Activated CD8-positive, alpha-beta memory T cell treated with anti-CD3 and anti-CD28 coated beads, Interleukin-2, amount 50 U/mL, for 48 hours (primary cell): ENCODE results near the gene PFKL.

Experiments used
- DNase-seq: peaks from one replicate; pipeline ENCODE4 v3.0.0-alpha.2; 2020

The PFKL gene

DNA sequence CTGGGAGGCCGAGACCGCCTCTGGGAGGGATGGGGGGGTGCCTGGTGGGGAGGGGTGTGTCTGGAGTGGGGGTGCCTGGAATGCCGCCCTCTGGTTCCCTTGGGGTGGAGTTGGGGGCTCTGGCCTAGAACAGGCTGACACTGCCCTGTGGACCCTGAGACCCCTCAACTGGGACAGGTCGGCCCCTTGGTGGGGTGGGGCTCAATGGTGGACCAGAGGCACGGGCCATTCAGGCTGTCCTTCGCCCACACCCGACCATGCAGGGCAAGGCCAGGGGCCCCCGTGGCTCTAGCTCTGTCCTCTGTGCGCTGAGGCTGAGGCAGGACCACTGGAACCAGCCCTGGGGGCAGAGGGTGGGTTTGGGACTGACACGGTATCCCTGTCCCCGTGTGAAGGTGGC is 14.7 kb downstream of the PFKL start:
- no peak for DNase-seq

DNA sequence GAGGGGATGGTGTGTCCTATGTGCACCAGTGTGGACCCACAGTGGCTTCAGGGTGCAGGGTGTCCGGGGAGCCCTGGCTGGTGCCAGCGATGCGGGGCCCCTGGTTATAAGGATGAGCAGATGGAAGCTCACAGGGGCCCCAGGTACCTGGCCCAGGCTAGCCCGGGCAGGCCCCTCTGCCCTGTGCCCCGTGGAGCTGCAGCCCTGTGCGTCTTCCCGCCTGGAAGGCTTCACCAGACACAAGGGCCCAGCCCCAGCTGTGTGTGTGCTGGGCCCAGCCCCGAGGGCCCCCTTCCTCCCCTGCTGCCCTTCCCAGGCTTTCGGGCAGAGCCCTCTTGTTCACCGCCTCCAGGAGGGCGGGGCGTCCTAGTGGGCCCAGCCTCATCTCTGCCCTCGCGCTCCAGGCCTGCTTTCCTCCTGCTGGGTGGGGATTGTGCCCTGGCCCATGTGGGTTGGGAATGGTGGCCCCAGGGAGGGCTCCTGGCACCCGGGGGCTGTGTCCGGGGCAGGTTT is 15.9 kb downstream of the PFKL start:
- no peak for DNase-seq

DNA sequence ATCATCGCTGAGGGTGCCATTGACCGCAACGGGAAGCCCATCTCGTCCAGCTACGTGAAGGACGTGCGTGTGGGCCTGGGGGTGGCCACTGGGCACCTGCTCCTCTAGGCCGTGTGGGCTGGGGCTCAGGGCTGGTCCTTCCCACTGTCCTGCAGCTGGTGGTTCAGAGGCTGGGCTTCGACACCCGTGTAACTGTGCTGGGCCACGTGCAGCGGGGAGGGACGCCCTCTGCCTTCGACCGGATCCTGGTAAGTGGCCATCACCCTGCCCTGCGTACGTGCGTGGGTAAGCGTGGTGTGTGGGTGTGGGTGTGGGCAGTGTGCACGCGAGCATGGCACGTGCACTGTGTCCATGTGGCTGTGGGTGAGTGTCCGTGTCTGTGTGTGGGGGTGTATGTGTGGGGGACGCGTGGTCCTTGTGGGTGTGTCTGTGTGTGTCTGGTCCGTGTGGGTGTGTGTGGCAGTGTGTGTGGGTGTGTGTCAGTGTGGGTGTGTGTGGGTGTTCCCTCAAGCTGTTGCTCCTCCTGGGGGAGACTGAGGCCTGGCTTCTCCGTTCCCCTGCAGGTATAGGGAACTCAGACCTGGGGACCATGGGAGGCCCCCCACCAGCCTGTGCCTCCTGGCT is 16.5 kb downstream of the PFKL start:
- DNase-seq = no peak

DNA sequence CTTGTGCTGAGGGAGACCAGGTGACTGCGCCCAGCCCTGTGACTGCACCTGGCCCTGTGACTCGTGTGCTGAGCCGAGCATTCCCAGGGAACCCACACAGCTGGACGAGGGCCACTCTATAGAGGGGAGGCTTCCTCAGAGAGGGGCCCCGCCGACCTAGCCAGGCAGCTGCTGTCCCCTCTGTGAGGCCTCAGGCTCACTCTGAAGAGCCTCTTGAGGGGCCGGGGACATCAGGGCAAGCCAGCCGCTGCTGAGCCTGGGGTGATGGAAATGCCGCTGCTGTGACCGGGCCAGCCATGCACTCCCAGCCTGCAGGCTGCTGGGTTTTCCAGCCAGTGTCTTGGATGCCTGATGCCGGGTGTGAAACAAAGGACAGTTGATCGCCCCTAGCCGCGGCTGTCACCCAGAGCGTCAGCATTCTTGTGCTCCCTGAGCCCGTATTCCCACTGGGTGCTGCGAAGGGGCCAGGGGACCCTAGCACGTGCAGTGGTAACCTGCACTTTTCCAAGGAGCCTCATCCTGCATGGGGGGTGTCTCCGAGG is 17.5 kb downstream of the PFKL start:
- DNase-seq = no peak

DNA sequence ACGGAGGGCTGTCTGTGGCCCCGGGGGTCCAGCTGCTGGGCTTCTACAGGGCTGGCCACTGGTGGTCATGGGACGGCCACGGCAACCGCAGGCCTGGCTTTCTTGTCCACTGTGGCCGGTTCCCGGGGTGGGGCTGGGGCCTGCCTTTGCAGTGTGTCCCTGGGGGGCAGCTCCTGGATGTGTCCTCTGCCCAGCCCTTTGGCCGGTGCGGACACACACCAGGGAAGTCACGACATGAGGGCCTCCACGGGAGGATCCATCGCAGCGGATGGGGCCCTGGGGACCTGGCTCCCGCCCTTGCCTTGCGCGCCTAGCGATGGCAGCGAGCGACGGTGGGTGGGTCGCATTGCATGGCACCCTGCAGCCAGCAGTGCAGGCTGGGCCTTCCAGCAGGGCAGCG is 18.0 kb downstream of the PFKL start:
- DNase-seq = no peak

DNA sequence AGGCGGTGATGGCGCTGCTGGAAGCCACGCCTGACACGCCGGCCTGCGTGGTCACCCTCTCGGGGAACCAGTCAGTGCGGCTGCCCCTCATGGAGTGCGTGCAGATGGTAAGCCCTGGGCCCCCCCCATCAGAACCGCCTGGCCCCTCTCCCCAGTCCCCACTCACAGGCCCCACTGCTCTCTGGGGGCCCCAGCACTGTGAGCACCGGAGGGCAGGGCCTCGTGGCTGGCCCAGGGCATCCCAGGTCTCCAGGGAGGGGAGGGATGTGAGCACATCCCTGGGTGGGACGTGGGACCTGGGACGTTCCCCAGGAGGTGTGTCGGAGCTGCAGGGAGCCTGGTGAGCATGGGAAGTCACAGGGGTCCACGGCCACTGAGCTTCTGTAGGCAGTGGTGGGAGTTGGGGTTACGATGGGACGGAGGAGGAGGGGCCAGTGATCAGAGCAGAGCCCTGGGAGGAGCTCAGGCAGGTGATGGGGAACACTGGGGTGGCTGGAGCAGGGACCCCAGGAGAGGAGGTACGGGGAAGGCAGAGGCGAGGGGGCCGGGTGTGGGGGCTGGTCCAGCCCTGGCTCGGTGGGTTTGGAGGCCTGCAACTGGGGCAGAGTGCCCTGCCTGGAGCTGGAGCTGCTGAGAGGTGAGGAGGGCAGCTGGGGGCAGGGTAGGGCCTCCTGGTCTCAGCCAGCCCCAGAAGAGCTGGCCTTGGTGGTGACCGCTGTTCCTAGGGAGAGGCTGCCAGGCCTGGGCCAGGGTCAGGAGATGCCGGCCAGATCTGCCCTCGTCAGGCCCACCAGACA is 18.8 kb downstream of the PFKL start:
- DNase-seq = no peak

DNA sequence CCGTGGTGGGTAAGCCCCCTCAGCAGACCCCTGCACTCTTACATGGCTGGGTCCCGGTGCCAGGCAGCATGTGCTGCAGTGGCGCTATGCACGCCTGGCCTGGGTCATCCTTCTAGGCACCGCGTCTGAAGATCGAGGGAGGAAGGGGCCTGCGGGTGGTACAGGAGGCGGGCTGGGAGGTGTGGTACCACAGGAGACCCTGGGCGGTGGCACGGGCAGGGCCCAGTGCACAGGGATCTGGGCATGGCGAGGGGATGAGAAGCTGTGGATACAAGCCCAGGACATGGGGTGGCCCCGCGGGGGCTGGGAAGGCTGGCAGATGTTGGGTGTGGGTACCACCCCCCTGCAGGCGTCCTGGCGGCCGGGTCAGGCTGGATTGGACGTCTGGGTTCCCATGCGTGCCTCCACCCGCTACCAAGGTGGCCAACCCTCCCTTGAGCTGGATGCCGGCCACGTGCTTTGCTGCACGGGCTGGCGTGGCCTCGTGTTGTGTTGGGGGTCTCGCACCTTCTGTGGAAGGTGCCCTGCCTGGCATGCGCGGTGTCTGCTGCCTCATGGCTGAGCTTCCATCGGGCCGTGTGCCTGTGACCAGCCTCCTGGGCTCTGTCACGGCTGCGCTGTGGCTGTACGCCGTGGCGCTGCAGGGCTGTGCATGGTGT is 19.7 kb downstream of the PFKL start:
- DNase-seq = no peak

DNA sequence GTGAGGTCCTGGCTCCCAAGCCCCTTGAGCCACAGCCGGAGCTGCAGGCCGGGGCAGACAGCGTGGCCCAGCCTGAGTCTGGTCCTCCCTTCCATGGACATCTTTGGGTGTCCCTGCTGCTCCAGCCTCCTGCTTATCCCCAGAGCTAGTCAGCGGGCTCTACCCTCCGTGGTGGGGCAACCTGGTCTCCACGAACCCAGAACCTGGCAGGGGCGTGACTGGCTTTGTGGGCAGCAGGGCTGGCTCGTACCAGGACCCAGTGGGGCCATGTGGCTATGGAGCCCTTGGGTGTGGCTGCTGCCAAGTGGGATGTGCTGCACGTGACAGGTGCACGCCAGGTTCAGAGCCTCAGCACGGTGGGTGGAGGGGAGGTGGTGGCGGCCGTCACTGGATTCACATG is 21.0 kb downstream of the PFKL start:
- no peak for DNase-seq

DNA sequence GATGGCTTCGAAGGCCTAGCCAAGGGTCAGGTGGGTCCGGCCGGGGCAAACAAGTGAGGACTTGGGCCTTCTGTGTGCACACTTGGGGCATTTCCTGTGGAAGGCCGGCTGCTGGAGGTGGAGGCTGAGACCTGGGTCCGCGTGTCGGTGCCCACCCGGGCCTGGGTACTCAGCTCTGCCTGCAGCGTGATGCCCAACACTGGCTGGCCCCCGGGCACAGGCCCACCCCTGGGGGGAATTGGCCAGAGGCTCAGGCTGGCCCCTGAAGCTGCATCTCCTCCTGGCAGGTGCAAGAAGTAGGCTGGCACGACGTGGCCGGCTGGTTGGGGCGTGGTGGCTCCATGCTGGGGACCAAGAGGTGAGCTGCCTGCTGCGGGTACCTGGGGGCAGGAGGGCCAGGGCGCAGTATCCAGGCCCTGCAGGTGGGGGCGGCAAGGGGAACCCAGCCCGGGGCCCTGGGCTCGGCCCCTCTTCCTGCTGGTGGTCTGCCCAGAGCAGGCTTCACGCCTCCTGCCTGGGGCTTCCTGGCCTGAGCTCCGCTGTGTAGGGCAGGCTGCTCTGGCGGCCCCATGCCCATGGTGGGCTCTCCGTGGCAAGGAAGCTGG is 22.1 kb downstream of the PFKL start:
- DNase-seq = no peak

DNA sequence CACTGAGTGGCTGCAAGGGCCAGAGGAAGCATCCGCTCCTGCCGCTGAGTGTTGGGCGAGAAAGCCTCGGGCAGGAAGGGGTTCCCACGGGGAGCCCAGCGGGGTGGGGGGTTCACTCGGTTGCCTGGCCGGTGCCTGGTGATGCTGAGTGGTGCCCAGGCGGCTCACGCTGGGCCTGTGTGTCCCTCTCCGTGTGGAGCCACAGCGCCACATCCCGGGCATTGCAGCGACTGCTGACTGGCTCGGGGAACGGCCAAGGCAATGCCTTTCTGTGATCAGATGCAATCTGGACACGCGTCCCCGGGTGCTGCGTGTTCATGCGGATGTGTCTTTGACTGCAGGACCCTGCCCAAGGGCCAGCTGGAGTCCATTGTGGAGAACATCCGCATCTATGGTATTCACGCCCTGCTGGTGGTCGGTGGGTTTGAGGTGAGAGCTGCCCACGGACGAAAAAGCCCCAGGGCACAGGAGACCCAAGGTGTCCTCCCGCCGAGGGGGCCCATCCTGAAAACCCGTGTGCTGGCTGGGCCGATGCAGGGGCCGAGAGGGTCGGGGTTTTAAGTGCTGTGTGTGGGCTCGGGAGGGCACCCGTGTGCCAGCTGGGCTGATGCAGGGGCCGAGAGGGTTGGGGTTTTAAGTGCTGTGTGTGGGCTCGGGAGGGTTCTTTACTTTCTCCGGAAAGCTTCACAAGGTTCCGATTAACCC is 22.9 kb downstream of the PFKL start:
- no peak for DNase-seq

DNA sequence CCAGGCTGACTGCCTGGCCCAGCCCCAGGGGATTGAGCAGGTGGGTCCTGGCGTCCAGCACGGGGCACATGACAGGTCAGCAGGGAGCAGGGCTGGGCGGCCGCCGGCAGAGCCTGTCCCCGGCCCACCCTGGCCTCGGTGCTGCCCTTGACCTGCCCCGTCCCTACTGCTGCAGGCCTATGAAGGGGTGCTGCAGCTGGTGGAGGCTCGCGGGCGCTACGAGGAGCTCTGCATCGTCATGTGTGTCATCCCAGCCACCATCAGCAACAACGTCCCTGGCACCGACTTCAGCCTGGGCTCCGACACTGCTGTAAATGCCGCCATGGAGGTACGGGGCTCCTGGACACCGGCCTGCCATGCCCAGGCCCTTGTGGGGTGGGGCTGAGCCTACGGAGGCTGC is 23.7 kb downstream of the PFKL start:
- DNase-seq = no peak

DNA sequence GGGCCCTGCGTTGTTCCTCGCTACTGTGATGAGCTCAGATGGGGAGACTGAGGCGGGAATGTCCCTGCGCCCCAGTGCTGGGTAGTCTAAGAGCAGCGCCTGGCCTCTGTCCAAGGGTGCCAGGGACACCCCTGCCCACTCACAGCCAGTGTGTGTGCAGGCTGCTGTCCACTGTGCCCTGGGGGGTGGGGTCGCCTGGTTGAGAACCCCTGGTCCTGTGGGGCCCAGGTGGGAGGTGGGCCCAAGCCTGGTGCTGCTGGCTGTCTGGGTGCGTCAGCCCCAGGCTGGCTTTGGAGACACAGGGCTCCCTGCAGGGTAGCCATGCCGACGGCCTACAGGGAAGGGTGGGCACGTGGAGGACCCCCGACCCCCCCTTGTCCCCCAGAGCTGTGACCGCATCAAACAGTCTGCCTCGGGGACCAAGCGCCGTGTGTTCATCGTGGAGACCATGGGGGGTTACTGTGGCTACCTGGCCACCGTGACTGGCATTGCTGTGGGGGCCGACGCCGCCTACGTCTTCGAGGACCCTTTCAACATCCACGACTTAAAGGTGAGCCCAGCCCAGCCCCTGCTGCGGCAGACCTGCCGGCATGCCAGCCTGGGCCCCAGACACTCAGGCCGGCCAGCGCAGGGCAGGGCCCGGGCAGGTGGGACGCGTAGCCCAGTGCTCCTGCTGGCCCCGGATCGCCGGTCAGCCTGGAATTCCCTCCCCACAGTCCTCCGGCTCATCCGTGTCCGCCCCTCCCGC is 24.4 kb downstream of the PFKL start:
- DNase-seq = no peak

DNA sequence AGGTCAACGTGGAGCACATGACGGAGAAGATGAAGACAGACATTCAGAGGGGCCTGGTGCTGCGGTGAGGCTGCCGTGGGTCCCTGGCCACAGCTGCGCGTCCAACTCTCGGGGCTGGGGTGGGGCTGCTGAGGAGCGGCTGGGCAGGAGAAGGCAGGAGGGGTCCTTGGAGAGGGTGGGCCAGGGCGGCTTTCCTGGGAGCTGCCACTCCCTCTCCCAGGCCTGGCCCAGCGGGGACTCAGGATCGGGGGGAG is 24.9 kb downstream of the PFKL start:
- no peak for DNase-seq

DNA sequence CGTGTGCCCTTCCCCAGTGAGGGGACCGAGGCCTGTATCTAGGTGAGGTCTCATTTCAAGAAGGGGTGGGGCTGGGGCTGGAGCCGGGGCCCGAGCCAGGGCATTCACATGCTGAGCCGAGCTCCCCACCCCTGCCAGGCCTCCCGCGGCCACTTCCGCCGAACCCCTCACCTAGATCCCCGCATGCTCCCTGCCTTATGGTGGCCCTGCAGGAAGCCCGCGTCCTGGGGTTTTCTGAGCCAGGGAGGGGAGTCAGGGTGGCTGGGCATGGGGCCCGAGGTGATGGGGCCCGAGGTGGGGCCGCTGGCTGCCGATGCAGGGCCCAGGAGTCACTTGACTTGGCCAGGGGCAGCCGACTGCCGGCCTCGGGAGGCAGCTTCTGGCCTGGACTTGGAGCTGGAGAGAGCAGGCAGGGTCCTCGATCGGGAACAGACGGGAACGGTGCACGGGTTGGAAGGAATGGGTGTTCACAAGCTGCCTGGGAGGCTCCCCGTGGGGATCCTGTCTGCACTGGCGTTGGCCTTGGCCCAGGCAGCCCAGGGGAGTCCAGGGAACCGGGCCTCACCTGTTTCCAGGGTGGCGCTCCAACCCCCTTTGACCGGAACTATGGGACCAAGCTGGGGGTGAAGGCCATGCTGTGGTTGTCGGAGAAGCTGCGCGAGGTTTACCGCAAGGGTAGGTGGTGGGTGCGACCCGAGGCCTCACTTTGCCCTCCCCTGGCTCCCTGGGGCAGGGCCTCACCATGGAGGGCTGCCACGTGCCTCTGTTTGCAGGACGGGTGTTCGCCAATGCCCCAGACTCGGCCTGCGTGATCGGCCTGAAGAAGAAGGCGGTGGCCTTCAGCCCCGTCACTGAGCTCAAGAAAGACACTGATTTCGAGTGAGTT is 25.8 kb downstream of the PFKL start:
- DNase-seq = no peak

DNA sequence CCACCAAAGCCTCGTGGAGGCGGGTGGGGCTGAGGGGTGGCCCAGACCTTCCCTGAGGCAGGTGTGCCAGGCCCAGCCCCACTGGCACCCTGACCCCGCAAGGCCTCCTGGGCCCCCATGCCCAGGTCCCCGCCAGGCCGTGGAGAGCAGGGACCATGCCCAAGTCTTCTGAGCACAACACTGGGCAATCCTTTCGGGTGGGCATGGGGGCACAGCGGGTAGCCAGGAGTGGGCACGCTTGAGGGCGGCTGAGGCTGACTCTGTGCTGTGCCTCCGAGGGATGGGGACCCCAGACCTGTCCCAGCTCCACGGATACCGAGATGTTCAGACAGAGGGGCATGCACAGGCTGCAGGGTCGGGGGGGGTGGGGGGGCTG is 26.4 kb downstream of the PFKL start:
- DNase-seq = no peak

DNA sequence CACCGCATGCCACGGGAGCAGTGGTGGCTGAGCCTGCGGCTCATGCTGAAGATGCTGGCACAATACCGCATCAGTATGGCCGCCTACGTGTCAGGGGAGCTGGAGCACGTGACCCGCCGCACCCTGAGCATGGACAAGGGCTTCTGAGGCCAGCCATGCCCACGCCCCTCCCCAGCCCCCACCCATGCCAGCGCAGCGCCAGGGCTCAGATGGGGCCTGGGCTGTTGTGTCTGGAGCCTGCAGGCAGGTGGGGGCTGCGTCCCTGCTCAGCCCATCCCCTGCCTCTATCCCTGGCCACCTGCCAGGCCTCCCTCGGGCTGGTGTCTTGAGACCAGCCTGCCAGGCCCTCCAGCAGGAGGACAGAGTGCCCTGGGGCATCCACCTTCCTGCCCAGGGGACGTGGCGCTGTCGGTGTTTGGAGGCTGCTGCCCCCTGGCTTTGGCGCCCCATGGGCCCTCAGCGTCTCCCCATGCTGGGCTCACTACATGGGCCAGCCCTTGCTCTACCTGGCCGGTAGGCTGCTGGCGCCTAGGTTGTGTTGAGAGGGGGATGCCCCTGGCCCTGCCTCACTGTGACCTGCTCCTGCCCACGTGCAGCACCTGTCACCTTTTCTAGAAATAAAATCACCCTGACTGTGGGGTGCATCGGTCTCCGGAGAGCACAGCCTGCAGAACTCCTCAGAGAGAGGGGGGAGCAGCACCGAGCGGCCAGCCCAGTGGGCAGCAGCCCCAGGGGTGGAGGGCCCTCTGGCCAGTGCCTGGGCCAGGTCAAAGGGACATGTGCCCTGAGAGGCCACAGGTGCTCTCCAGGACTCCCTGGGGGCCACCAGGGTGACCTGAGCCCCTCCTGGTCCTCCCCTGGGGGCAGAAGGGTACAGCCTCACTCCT is 27.1 kb downstream of the PFKL start:
- no peak for DNase-seq

DNA sequence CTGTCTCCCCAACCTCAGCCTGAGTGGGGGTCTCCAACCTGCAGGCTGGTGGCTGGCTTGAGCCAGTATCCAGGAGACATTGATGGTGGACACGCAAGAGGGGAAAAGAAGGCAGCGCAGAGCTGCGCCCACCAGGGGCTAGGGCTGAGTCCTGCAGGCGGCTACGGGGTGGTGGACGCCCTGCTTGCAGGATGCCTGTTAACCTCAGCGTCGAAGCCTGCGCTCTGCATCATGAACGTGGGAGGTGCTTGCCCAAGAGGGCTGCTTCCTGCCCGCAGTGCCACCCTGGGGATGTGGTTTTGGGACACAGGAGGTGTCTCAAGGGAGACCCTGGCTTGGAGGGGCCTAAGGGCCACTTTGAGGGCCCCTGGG is 27.7 kb downstream of the PFKL start:
- DNase-seq = no peak

DNA sequence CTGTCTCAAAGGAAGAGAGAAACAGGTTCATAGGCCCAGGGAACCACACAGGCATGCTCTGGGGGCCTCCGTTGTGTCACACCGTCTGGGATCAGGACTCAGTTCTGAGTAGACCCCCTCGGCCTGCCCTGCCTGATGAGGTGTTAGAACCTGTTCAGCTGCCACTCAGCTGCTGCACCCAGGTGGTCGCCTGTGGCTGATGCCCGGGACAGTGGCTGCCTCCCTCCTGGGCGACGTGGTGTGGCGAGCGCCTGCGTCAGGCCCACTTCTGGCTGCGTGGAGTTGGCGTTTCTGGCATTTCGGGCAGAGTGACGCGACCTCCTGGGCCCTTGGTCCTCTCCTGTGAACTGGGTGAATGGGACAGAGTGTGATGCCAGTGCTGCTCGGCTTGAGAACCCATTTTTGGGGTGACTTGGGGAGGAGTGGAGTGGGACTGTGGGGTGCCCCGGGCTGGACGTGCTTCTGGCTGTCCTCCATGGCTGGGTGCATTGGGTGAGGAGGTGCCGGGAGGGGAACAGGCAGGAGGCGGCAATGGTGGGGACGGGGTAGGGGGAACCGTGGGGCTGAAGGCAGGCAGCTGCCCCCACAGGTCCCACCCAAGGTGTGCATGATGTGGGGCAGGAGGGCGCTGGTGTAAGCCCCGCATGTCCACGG is 28.5 kb downstream of the PFKL start:
- no peak for DNase-seq

DNA sequence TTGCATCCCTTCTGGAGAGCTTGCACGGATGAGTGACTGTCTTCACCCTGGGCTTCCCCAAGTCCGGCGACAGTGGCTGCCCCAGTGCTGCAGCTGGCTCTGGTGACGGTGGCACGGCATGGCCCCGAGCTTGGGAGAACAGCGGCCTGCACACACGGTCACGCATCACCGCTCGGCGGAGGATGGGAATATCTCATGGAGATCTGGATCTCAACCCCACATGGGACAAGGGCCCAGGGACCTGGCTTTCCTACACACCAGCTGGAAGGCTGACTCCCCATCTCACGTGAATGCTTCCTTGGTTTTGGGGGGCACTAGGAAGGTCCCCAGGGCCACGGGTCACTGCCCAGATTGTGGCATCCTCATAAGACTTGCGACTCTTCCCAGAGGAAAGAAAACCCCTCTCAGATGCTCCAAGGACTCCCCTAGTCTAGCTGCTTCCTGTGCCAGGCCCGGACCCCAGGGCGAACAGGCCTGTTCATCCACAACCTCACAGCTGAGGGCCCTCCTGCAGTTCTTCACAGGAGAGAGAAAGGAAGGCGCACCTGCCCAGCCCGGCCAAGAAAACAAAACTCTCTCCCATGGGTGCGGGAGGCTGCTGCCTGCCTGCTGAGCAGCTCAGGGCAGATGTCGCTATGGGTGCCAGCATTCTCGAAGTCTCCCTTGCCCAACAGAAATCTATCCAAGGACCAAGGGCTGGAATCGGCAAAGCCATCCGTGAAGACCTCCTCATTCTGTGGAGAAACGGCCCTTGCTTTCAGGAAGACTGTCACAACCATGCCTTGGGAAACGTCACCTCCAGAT is 29.4 kb downstream of the PFKL start:
- no peak for DNase-seq
